HepG2 (cell line): ENCODE results near the gene CGB8. TPM values are rescaled to one million over a fixed set of nuclear protein-coding genes. Genes with fewer than 3 reads are reported as not detected.

Experiments used
- MEIS2 ChIP-seq: sonication (generic); formaldehyde crosslinking; IDR thresholded peaks from 2 replicates; pipeline ENCODE4 v1.9.0; 2021; ENCODE audit warnings: mild to moderate bottlenecking, missing genetic modification reagents
- ONECUT2 ChIP-seq: sonication (generic); formaldehyde crosslinking; IDR thresholded peaks from 2 replicates; pipeline ENCODE4 v1.4.0; 2020; ENCODE audit warnings: missing genetic modification reagents
- POLR2AphosphoS5 ChIP-seq: IDR thresholded peaks from 2 replicates; pipeline ENCODE4 v1.6.1; 2012; ENCODE audit warnings: low read depth, low read length
- RAD21 ChIP-seq: fragments of 450-650 bp; formaldehyde crosslinking; IDR thresholded peaks from 2 replicates; pipeline ENCODE4 v1.5.0; 2020; ENCODE audit warnings: mild to moderate bottlenecking
- RFXAP ChIP-seq: sonication (generic); formaldehyde crosslinking; IDR thresholded peaks from 2 replicates; pipeline ENCODE4 v1.4.0; 2020; ENCODE audit warnings: missing genetic modification reagents, borderline replicate concordance
- ZNF496 ChIP-seq: sonication (generic); formaldehyde crosslinking; IDR thresholded peaks from 2 replicates; pipeline ENCODE4 v1.8.1; 2023; ENCODE audit warnings: mild to moderate bottlenecking, moderate library complexity, missing genetic modification reagents; ENCODE audit not compliant: insufficient replicate concordance
- ZNF660 ChIP-seq: sonication (generic); formaldehyde crosslinking; IDR thresholded peaks from 2 replicates; pipeline ENCODE4 v1.5.1; 2020; ENCODE audit warnings: mild to moderate bottlenecking, low read depth, missing genetic modification reagents, borderline replicate concordance
- ZNF768 ChIP-seq: sonication (generic); formaldehyde crosslinking; IDR thresholded peaks from 2 replicates; pipeline ENCODE4 v1.4.0; 2020; ENCODE audit warnings: missing genetic modification reagents
- ZSCAN21 ChIP-seq: sonication (generic); formaldehyde crosslinking; IDR thresholded peaks from 2 replicates; pipeline ENCODE4 v1.8.0; 2022; ENCODE audit warnings: mild to moderate bottlenecking, missing genetic modification reagents, moderate library complexity, borderline replicate concordance
- polyA plus RNA-seq, 8 experiments: library from polyadenylated mRNA; depleted of rRNA in 3 of 8; stranded (reverse) in 7 of 8; unstranded in 1 of 8; fragments of >200 nt; fragmentation: Illumina TruSeq in 4 of 8; extraction: Trizol in 4 of 8; gene quantifications; 2 replicates each; pipeline versions ENCODE4 v1.2.1 to v1.2.3, GENCODE V29; 2011 to 2016; ENCODE audit warnings: low read depth in 4 of 8, missing spikeins in 1 of 8, mixed read lengths in 1 of 8; ENCODE audit not compliant: insufficient read depth in 1 of 8
- total RNA-seq, 5 experiments: library from RNA; depleted of rRNA; stranded (reverse); fragments of >200 nt; fragmentation: Illumina TruSeq; extraction: Trizol; gene quantifications; 2 replicates each; pipeline ENCODE4 v1.2.3, GENCODE V29; 2016; ENCODE audit warnings: low read depth in 1 of 5
- TF ChIP-seq, protein P1 (sequence below): sonication (generic); formaldehyde crosslinking; conservative IDR thresholded peaks from 2 replicates; pipeline ENCODE4 v1.4.0; 2020; ENCODE audit warnings: mild to moderate bottlenecking, missing genetic modification reagents, moderate library complexity
- TF ChIP-seq, protein P2 (sequence below): sonication (generic); formaldehyde crosslinking; IDR thresholded peaks from one replicate; pipeline ENCODE4 v1.5.1; 2020; ENCODE audit warnings: mild to moderate bottlenecking, missing genetic modification reagents; ENCODE audit errors: not compliant biosample characterization
- TF ChIP-seq, protein P3 (sequence below): sonication (generic); formaldehyde crosslinking; IDR thresholded peaks from 2 replicates; pipeline ENCODE4 v1.5.0; 2020; ENCODE audit warnings: mild to moderate bottlenecking, missing genetic modification reagents, borderline replicate concordance

The CGB8 gene
- total and polyA plus RNA-seq, 2 of the 13 experiments (the other 11 are each of a cell fraction or from before 2014, with no cell fraction given) = not detected

- TF ChIP-seq ZNF496 (no peak), RAD21 (CRISPR knock-in tag) (peak; percentile 56), ZNF768 (CRISPR knock-in tag) (no peak), ZSCAN21 (CRISPR knock-in tag) (peak; percentile 66; the same call in 1 of the 2 replicates), POLR2AphosphoS5 (0 out of 2 replicates have a peak, but pooled peaks have one; percentile 2), ZNF660 (CRISPR knock-in tag) (no peak), RFXAP (CRISPR knock-in tag) (0 out of 2 replicates have a peak, but pooled peaks have one; percentile 23), ONECUT2 (CRISPR knock-in tag) (no peak), MEIS2 (CRISPR knock-in tag) (no peak)
- TF ChIP-seq, protein P1, sequence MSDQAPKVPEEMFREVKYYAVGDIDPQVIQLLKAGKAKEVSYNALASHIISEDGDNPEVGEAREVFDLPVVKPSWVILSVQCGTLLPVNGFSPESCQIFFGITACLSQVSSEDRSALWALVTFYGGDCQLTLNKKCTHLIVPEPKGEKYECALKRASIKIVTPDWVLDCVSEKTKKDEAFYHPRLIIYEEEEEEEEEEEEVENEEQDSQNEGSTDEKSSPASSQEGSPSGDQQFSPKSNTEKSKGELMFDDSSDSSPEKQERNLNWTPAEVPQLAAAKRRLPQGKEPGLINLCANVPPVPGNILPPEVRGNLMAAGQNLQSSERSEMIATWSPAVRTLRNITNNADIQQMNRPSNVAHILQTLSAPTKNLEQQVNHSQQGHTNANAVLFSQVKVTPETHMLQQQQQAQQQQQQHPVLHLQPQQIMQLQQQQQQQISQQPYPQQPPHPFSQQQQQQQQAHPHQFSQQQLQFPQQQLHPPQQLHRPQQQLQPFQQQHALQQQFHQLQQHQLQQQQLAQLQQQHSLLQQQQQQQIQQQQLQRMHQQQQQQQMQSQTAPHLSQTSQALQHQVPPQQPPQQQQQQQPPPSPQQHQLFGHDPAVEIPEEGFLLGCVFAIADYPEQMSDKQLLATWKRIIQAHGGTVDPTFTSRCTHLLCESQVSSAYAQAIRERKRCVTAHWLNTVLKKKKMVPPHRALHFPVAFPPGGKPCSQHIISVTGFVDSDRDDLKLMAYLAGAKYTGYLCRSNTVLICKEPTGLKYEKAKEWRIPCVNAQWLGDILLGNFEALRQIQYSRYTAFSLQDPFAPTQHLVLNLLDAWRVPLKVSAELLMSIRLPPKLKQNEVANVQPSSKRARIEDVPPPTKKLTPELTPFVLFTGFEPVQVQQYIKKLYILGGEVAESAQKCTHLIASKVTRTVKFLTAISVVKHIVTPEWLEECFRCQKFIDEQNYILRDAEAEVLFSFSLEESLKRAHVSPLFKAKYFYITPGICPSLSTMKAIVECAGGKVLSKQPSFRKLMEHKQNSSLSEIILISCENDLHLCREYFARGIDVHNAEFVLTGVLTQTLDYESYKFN (CRISPR knock-in tag) = no peak
- TF ChIP-seq, protein P2, sequence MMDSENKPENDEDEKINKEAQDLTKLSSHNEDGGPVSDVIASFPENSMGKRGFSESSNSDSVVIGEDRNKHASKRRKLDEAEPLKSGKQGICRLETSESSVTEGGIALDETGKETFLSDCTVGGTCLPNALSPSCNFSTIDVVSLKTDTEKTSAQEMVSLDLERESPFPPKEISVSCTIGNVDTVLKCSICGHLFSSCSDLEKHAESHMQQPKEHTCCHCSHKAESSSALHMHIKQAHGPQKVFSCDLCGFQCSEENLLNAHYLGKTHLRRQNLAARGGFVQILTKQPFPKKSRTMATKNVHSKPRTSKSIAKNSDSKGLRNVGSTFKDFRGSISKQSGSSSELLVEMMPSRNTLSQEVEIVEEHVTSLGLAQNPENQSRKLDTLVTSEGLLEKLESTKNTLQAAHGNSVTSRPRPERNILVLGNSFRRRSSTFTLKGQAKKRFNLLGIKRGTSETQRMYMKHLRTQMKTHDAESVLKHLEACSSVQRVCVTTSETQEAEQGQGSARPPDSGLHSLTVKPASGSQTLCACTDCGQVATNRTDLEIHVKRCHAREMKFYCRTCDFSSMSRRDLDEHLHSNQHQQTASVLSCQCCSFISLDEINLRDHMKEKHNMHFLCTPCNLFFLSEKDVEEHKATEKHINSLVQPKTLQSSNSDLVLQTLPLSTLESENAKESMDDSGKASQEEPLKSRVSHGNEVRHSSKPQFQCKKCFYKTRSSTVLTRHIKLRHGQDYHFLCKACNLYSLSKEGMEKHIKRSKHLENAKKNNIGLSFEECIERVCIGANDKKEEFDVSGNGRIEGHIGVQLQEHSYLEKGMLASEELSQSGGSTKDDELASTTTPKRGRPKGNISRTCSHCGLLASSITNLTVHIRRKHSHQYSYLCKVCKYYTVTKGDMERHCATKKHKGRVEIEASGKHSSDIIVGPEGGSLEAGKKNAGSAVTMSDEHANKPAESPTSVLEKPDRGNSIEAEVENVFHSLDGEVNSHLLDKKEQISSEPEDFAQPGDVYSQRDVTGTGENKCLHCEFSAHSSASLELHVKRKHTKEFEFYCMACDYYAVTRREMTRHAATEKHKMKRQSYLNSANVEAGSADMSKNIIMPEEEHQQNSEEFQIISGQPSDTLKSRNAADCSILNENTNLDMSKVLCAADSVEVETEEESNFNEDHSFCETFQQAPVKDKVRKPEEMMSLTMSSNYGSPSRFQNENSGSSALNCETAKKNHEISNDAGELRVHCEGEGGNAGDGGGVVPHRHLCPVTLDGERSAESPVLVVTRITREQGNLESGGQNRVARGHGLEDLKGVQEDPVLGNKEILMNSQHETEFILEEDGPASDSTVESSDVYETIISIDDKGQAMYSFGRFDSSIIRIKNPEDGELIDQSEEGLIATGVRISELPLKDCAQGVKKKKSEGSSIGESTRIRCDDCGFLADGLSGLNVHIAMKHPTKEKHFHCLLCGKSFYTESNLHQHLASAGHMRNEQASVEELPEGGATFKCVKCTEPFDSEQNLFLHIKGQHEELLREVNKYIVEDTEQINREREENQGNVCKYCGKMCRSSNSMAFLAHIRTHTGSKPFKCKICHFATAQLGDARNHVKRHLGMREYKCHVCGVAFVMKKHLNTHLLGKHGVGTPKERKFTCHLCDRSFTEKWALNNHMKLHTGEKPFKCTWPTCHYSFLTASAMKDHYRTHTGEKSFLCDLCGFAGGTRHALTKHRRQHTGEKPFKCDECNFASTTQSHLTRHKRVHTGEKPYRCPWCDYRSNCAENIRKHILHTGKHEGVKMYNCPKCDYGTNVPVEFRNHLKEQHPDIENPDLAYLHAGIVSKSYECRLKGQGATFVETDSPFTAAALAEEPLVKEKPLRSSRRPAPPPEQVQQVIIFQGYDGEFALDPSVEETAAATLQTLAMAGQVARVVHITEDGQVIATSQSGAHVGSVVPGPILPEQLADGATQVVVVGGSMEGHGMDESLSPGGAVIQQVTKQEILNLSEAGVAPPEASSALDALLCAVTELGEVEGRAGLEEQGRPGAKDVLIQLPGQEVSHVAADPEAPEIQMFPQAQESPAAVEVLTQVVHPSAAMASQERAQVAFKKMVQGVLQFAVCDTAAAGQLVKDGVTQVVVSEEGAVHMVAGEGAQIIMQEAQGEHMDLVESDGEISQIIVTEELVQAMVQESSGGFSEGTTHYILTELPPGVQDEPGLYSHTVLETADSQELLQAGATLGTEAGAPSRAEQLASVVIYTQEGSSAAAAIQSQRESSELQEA (CRISPR knock-in tag) = no peak
- TF ChIP-seq, protein P3, sequence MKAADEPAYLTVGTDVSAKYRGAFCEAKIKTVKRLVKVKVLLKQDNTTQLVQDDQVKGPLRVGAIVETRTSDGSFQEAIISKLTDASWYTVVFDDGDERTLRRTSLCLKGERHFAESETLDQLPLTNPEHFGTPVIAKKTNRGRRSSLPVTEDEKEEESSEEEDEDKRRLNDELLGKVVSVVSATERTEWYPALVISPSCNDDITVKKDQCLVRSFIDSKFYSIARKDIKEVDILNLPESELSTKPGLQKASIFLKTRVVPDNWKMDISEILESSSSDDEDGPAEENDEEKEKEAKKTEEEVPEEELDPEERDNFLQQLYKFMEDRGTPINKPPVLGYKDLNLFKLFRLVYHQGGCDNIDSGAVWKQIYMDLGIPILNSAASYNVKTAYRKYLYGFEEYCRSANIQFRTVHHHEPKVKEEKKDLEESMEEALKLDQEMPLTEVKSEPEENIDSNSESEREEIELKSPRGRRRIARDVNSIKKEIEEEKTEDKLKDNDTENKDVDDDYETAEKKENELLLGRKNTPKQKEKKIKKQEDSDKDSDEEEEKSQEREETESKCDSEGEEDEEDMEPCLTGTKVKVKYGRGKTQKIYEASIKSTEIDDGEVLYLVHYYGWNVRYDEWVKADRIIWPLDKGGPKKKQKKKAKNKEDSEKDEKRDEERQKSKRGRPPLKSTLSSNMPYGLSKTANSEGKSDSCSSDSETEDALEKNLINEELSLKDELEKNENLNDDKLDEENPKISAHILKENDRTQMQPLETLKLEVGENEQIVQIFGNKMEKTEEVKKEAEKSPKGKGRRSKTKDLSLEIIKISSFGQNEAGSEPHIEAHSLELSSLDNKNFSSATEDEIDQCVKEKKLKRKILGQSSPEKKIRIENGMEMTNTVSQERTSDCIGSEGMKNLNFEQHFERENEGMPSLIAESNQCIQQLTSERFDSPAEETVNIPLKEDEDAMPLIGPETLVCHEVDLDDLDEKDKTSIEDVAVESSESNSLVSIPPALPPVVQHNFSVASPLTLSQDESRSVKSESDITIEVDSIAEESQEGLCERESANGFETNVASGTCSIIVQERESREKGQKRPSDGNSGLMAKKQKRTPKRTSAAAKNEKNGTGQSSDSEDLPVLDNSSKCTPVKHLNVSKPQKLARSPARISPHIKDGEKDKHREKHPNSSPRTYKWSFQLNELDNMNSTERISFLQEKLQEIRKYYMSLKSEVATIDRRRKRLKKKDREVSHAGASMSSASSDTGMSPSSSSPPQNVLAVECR (CRISPR knock-in tag) = no peak; the same call in 1 of the 2 replicates
Measured at GRCh38 chr19:49017666-49018351, 31.1 kb downstream of the CGB8 start (continued).
